IPS DF 19.7 (cell line): ENCODE results near the gene HOXA10.

Source experiments
- DNase-seq: peaks from one replicate; pipeline ENCODE4 v3.0.0-alpha.2; 2013; ENCODE audit warnings: low read depth, low spot score

The HOXA10 gene

DNA sequence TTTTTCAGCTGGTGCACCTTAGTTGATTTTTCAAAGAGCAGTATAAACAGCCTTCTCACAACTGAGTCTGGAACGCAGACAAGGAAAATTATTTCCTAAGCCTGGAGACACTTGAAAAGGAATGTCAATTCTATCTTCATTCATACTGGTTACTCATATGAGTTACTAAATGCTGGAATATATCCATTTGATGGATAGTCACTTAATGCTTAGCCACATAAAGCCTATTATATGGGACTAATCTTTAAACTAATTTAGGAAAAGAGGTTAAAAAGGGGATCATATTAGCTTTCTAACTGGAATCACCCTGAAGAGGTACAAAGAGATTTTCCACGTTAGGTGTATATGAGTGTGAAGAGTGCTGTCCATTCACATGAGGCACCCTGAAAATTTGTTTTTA is 41.9 kb downstream of the HOXA10 start:
- DNase-seq: no peak

DNA sequence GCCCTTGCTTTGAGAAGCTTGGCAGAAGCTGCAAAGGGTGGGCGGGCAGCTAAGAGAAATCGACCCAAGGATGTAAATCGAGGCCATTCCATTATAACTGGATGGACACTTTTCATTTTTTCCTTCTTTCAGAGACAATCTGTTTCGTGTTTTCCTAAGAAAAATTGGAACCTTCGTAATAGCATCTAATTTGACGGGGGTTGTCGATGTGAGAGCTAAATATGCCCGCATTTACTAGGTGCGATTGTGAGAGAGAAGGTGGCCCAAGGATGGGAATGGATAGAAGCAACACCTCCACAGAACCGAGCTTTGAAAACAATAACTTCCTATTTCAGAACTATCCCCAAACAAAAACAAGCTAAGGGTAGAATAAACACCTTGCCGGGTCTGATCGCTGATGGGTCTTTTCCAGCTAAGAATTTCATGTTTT is 42.7 kb downstream of the HOXA10 start:
- DNase-seq: no peak

DNA sequence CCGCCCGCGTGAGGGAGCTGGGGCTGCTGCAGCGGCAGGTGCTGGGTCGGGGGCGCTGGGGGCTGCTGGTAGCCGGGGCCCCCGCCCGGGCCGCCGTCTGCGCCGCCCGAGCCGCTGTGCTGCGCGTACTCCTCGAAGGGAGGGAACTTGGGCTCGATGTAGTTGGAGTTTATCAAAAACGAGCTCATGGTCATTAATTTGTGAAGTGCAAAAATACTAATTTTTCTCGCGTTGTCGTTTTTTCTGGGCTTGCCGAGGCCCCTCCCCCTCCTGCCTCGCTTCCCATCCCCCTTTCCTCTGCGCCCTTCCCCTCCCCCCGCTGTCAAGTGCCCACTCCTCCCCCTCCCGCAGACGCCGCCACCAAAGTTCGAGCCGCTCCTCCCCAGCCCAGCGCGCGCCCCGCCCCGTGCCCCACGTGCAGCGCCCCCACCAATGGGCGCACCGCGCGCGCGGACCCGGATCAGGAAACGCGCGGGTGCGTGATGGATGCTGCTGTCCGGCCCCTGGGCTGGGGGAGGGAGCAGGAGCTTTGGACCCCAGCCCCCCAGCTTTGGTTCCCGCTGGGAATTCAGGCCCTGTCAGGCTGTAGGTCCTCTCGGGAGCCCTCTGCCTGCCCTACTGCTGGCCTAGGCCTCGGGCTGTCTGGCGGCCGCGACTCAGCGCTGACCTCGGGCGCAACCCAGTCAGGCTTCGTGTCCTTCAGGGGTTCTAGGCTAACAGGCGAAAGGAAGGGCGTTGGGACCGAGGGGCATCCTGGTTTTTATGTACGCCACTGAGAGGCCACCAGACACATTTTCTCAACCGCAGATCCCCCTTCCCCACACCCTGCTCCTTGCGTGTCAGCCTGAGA is 43.4 kb downstream of the HOXA10 start, which contains the start of gene HOXA4:
TSS of gene HOXA4 (minus strand) at position 218 of the 850 bp plus-strand sequence. CDS start at position 194, 24 bp downstream.
- DNase-seq: no peak

DNA sequence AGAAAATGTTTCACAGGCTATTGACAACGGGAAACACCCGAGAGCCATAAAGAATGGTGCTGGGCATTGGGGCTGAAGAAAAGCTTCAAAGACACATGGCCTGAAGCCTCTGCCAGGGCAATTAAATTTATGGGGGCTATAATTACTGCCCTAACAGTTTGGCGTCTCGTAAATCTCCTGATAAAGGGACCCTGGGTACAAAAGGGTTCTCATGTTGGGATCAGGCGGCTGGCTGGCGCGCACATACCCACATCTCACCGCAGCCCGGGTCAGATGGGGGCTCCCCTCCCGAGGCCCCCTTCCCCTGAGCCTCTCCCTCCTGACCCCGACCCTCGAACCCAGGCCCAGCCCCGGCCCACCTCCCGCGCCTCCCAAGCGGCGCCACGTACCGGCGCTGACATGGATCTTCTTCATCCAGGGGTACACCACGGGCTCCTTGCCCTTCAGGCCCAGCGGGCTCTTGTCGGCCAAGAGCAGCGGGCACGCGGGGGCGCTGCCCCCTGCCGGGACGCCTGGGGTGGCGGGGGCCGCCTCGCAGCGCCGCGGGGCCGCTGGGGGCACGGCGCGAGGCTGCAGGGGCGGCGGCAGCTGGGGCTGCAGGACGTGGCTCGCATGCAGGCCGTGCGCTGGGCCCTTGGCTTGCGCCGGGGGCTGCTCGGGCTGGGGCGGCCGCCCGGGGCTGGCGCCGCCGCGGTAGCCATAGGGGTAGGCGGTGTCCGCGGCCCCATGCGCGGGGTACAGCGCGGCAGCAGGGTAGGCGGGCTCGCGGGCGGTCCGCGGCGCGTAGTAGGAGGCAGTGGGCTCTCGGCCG is 44.2 kb downstream of the HOXA10 start:
- DNase-seq: no peak

DNA sequence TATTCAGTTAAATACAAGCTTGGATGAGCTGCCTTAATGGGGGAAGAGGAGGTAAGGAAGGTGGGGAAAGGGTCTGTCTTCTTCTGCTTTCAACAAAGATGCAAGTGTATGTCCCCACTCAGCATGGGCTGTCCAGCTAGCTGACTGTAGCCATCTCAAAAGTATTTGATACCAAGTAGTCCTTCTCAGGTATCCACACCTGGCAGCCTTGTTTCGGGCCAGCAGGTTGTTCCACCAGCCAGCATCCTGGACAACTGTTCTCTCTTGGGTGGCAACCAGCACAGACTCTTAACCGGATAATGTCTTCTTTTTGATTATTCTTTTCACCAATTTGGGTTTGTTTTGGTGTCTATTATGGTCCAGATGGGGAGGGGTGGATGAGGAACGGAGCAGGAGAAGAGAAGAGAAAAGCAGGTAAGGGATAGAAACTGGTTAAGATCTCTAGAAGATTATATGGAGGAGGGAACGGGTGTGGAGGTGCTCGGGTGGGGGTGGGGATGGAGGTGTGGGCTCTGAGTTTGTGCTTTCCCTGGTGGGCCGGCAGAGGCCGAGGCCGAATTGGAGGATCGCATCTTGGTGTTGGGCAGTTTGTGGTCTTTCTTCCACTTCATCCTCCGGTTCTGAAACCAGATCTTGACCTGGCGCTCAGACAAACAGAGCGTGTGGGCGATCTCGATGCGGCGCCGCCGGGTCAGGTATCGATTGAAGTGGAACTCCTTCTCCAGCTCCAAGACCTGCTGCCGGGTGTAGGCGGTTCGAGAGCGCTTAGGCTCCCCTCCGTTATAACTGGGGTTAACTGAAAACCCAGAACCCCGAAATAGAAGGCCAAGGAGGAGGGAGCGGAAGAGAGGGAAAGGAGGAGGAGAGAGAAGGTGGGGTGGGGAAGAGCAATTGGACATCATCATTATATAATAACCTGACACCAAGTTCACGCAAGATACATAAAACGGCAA is 45.1 kb downstream of the HOXA10 start:
- no peak for DNase-seq

DNA sequence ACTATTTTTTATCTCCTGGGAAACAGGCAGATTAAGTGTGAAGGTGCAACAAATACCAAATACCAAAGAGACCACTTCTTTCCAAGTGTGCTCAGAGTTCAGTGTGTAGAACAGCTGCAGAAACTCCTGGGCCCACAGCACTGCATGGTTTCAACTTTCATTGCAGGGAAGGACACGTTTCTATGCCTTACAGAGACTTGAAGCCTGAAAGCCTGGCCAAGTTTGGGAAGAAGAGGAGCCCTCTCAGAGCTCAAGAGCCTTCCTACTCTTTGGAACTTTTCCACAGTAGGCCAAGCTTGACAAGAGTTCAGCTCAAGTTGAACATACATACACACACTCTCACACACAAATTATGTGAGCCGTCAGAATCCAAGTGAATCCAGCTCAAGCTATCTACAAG is 46.1 kb downstream of the HOXA10 start:
- no peak for DNase-seq

DNA sequence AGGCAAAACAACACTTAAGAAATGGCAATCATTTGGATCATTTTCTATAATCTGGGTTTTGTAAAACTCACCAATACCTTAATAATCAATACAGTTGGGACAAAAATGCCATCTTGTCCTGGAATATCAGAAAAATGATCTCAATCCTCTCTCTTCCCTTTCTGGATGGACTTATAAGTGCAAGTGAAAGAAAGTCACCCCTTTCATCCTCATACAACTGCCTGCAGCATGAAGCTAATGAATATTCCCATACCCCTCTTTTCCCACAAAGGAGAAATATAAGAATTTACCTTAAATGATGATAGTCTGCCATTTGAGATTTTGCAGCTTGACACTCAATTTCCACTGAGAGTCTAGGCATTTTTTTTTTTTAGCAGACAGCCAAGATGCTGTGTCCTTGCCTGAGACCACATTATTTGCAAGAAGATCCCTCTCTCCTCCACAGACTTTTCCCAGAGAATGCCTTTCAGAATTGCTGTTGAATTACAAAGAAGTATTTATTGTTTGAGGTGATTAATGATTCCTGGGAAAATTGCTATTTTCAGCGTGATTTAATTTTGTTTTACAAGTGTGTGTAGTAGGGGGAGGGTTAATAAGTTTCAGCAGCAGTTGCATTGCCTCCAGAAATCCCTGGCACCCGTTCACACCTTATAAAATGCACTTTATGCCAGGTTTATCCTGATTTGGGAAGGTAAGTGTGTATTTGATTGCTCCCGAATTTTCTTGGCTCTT is 47.4 kb downstream of the HOXA10 start:
- no peak for DNase-seq

DNA sequence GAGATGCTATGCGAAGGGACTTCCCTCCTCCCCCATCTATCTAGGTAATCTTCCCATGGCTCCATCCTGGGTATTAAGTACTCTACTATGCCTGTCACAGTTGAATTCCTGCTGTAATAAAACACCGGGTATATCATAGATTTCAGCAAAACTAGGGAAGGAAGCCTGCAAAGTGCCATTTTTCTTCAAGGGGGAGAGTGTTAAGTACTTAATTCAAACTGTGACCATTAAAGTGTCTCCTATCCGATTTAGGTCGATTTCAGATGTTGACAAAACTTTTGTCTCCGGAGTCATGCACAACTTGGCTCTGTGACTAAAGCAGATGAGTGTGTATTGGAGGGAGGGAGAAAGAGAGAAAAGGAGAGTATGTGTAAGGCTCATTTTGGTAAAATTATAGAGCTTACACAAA is 48.1 kb downstream of the HOXA10 start:
- DNase-seq: no peak

DNA sequence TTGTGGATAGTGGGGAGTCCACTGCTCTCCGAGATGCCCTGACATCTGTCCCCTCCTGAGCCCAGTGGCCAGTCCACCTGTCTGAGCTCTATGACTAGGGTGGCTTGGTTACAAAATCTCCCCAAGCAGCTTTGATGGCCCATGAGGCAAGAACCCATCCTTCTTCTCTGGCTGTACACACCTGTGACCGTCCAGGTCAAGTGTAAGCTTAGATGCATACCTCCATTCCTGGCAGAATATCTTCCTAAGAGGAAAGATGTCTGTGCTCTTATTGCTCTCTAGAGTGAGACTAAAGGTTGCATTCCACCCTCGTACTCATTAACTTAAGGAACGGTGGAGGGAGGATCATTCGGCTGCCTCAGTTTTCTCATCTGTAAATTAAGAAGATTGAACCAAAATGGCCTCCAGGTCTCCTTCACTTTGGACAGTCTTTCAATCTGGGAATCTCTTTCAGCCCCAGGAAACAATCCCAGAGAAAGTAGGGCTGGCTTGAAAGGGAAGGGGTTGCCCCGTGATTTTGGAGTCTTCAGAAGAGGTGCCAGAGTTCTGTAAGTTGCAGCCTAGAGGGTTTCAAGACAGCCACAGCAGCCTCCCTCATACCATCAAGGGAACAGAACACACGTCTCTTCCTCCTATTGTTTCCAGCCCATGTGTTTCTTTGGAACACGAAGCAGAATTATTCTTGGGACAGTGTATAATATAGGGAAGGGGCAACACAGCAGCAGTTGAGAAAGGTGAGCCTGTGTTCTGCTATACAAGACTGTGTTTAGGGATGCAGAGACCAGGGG is 49.0 kb downstream of the HOXA10 start:
- DNase-seq: no peak

DNA sequence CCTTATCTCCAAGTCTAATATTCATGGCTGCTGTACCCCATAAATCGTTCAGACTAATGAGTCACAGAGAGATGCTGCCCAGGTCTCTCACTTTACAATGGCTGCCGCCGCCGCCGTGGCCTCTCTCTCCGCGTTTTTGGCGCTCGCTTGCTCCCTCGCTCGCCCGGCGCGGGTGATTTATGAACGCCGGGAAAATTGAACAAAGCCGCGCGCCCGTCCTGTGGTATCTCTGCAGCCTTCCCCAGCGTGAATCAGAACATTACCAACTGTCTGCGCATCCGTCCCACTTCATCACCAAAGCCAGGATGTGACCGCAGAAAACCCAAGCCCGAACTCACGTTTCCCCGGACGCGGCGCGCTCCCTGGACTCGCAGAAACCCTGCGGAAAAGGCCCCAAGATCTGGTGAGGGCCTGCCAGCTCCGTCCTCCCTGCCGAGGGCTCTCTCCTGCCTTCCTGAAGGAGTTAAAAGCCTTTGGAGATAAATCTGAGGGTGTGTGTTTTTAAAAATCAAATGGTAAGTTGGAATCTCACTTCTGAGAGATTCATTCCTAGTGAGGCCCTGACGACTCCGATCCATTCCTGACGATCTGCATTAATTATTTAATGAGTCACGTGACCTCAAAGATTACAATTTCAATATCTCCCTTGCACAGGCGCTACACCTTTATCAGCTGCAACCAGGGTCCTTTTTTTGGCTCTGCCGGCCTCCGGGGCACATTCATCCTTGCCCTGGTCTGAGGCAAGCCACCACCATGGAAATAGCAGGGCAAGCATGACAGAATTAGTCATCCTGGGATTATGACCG is 49.8 kb downstream of the HOXA10 start:
- DNase-seq: no peak

DNA sequence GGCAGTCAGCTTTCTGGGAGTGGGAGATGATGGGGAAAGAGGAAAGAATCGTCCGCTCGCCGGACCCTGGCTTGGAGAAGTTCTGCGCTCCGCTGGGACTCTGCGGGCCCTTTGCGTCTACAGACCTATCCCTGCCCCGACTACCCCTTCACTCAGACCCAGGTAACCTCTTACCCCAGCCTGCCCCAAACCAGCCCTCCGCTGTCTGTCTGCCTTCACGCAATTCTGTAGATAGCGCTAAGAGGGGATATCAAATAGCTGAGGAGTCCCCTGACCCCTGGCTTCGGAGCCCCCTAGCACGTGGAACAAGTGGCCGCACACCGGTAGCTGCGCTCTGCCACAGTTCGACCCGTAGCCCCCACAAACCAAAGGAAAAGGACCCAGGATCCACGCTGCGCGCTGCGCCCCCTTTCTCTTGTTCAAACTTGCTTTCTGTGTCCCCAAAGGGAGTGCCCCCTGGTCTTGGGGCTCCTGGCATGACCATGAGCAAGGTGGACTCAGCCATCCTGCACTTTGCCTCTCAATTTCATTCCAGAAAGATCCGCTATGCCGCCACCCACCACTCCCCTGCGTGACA is 50.6 kb downstream of the HOXA10 start:
- no peak for DNase-seq

DNA sequence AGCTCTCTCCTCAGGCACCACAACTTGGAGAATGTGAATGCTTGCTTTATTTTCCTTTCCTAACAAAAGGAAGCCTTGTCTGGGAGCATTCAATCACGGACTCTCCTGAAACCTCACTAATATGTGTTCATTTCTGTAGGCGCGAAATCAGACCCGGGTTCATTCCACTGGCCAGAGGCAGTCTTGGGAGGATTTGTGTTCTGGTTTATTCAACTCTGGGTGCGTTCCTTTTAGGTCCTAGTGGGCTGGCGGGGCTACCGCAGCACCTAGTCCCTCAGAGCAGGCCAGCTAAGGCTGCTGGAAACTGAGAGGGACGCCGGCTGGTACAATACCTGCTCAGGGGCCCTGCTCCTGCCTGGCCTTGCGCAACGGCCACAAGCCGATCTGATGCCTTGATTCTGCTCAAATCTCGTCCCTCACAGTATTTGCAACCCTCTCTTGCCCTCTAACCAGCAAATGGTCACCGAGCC is 51.1 kb downstream of the HOXA10 start:
- no peak for DNase-seq

DNA sequence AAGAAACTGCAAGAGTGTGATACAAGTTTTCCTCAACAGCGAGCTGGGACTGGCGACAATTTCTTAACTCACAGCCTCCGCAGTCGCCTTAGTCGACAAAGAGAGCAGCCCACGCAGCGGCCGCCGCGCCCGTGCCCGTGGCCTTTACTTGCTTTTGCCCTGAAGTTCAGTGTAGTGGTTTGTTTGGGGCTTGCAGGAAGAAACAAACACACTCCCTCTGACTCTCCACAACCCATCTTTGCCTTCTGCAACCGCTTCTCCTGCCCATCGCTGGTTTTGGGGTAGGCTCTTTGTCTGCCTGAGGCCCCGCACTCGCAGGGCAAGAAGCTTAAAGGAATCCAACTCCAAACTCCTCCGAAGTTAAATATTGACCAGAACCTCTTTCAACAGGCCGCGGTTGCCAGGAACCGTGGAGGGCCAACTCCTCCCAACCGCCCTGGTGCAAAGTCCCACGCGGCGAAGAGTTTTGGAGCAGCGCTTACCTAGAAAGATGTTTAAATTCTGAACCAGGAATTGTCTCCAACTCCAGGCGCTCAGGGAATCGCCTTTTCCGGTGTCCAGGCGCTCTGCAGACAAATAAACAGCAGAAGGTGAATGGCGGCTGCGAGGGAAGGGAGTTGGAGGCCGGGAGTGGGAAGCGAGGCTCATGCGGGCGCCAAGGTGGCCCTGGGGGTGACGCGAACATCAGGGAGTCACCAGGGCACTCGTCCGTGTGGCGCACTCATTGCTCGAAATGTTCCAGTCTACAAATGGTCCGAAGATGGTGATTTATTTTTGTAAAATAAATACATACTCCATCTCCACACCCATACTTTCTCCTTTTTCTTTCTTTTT is 51.8 kb downstream of the HOXA10 start:
- no peak for DNase-seq

DNA sequence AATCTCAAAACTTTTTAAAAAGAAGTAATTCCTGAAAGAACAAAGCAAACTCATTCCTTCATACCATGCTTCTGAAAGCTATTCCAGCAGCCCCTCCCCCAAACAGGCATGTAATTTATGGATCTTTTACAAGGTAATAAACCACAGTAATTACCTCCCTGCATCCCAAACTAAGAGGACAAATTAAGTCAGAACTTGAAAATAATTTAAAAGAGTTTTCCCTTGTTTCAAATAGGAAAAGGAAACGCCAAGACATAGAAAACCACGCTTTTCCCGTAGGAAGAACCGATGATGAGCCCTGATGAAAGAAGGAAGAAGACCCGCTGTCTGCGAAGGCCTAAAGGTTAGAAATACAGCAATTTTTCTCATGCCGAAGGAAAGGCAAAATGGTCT is 52.4 kb downstream of the HOXA10 start:
- no peak for DNase-seq
